Endothelial cell of umbilical vein (primary cell): ENCODE results near the gene ZNF195.
"Not testable (repeated sequence)": the region's sequence is repeated elsewhere in the genome, so short reads cannot be mapped to it uniquely, and the experiment has no call there.

Source experiments
- CTCF ChIP-seq, 2 donors: IDR thresholded peaks; 1 replicate in 1 of 2; 2 replicates in 1 of 2; pipeline ENCODE4 v1.5.1; 2011; ENCODE audit warnings: low read length in 2 of 2, mild to moderate bottlenecking in 2 of 2, moderate library complexity in 2 of 2, control low read depth in 1 of 2, inconsistent platforms in 1 of 2, low read depth in 1 of 2; ENCODE audit not compliant: insufficient read depth in 1 of 2; ENCODE audit errors: extremely low read depth in 1 of 2
- EZH2 ChIP-seq: IDR thresholded peaks from 2 replicates; pipeline ENCODE4 v1.6.1; 2012; ENCODE audit warnings: borderline replicate concordance, low read depth, mild to moderate bottlenecking, moderate library complexity, low read length, inconsistent platforms; ENCODE audit not compliant: severe bottlenecking
- FOS ChIP-seq: IDR thresholded peaks from 2 replicates; pipeline ENCODE4 v1.6.1; 2011; ENCODE audit warnings: mild to moderate bottlenecking, low read length, moderate library complexity, borderline replicate concordance; ENCODE audit not compliant: insufficient read depth
- GATA2 ChIP-seq: IDR thresholded peaks from 2 replicates; pipeline ENCODE4 v1.7.0; 2011; ENCODE audit warnings: low read depth, mild to moderate bottlenecking, moderate library complexity, mixed read lengths, low read length; ENCODE audit not compliant: insufficient read length, insufficient read depth
- JUN ChIP-seq: IDR thresholded peaks from 2 replicates; pipeline ENCODE4 v1.6.1; 2011; ENCODE audit warnings: borderline replicate concordance, low read depth; ENCODE audit not compliant: insufficient read length, insufficient read depth
- MYC ChIP-seq: IDR thresholded peaks from one replicate; pipeline ENCODE4 v1.6.1; 2011; ENCODE audit warnings: mild to moderate bottlenecking, low read depth, low read length
- POLR2A ChIP-seq: IDR thresholded peaks from 2 replicates; pipeline ENCODE4 v1.6.1; 2012; ENCODE audit warnings: low read depth, mild to moderate bottlenecking, control low read depth, low read length
- POLR2AphosphoS5 ChIP-seq: IDR thresholded peaks from 2 replicates; pipeline ENCODE4 v1.6.1; 2012; ENCODE audit warnings: low read depth, mild to moderate bottlenecking, control low read depth, low read length, moderate library complexity; ENCODE audit not compliant: insufficient read depth

GRCh38 chr11:3420281-3421042 is 41.5 kb upstream of the ZNF195 start:
- not testable (repeated sequence) for TF ChIP-seq CTCF (IDR thresholded peaks at IDR 0.05; ENCODE audit: extremely low read depth in 1 of 2, insufficient read depth in 1 of 2, low read depth in 1 of 2, low read length in 2 of 2); POLR2AphosphoS5; POLR2A; EZH2; JUN; GATA2; FOS; MYC
